GM19397 (cell line): ENCODE data around the gene APCDD1.
A peak's percentile ranks its signal among the peaks of the same experiment; 100 is the strongest.
"Not testable (repeated sequence)": the region's sequence is repeated elsewhere in the genome, so short reads cannot be mapped to it uniquely, and the experiment has no call there.

Source experiments
- ATAC-seq: cut with Tn5 transposase; IDR thresholded peaks from one replicate; pipeline ENCODE4 v1.9.1; 2021; ENCODE audit warnings: mild to moderate bottlenecking, moderate library complexity; ENCODE audit not compliant: unreplicated experiment

Gene APCDD1

GRCh38 chr18:10487154-10487553 lies 32.7 kb downstream of the APCDD1 start:
- ATAC-seq, result no peak

GRCh38 chr18:10488017-10488416 lies 33.6 kb downstream of the APCDD1 start:
- no peak for ATAC-seq

- ATAC-seq, result peak; percentile 97
These were observed 36.1 kb downstream of the APCDD1 start for GRCh38 chr18:10490401-10491165.

- ATAC-seq, result no peak
These were observed 41.5 kb downstream of the APCDD1 start for GRCh38 chr18:10495936-10496335.

- no peak for ATAC-seq
These were observed 42.8 kb downstream of the APCDD1 start for GRCh38 chr18:10497206-10497749.

- no peak for ATAC-seq
These were observed 44.8 kb downstream of the APCDD1 start for GRCh38 chr18:10499230-10499629.

GRCh38 chr18:10500038-10500437 lies 45.6 kb downstream of the APCDD1 start:
- ATAC-seq, result no peak

GRCh38 chr18:10504723-10505122 lies 50.3 kb downstream of the APCDD1 start:
- ATAC-seq, result no peak

- not testable (repeated sequence) for ATAC-seq
These were observed 51.5 kb downstream of the APCDD1 start for GRCh38 chr18:10505892-10506291.

GRCh38 chr18:10508591-10508990 lies 54.2 kb downstream of the APCDD1 start:
- no peak for ATAC-seq

GRCh38 chr18:10511236-10511635 lies 56.8 kb downstream of the APCDD1 start:
- no peak for ATAC-seq

GRCh38 chr18:10514082-10514481 lies 59.6 kb downstream of the APCDD1 start:
- ATAC-seq, result no peak

GRCh38 chr18:10514601-10515000 lies 60.2 kb downstream of the APCDD1 start:
- no peak for ATAC-seq

GRCh38 chr18:10515456-10515855 lies 61.0 kb downstream of the APCDD1 start:
- ATAC-seq, result no peak

- ATAC-seq, result no peak
These were observed 61.6 kb downstream of the APCDD1 start for GRCh38 chr18:10516078-10516477.

- ATAC-seq, result no peak
These were observed 64.3 kb downstream of the APCDD1 start for GRCh38 chr18:10518595-10519255.

- no peak for ATAC-seq
These were observed 64.9 kb downstream of the APCDD1 start for GRCh38 chr18:10519366-10519765.

- peak; percentile 72 for ATAC-seq
These were observed 65.8 kb downstream of the APCDD1 start for GRCh38 chr18:10519999-10520935.

GRCh38 chr18:10521566-10521965 lies 67.1 kb downstream of the APCDD1 start:
- ATAC-seq, result no peak

- ATAC-seq, result no peak
These were observed 68.1 kb downstream of the APCDD1 start for GRCh38 chr18:10522574-10522973.

- no peak for ATAC-seq
These were observed 69.1 kb downstream of the APCDD1 start for GRCh38 chr18:10523544-10523943.
